ENCODE results near the gene SUMO3. TPM values are rescaled to one million over a fixed set of nuclear protein-coding genes. Genes with fewer than 3 reads are reported as not detected.

The SUMO3 gene
- total RNA-seq, 1 experiment from 2014 or later = 82.9 TPM

DNA sequence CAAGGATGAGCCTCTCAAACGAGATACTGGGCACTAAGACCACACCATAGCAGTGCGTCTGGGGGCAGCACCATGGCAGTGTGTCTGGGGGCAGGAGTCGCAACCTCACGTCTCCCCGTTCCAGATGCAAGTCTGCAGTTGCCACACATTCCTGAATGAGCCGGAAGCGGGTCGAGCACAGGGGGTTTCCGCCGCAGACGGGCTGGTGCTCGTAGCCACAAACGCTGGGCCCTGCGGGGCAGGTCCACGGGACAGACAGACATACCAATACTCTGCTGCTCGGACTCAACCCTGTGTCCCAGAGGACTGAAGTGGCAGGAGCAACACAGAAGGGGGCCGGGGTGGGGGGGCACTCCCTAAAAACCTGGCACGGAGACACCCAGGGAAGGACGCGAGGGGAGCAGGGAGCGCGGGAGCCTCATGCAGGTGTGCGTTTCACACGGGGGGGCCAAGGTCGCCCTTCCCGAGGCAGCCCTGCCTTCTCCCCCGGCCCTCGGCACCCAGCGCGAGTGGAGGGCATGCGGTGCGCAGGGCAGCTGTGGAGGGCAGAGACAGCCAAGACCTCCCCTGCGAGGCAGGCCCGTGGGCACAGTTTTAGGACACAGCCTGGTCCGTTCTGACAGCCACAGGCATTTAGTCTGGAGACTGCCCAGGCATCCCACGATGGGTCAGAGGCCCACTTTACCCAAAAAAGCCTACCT, 31.1 kb upstream of the SUMO3 start:
- H3K36me3 Mint-ChIP-seq (ENCODE audit: insufficient read depth in 1 of 3, low read depth in 3 of 3) = peaks cover 19 to 49% (median 40%) of the 10 kb centered on the region in 3 experiments; a peak in 6 of 7 replicates
- Histone ChIP-seq H3K79me1 (ENCODE audit: insufficient read depth, low read depth, low read length, poor library complexity, severe bottlenecking) (no peaks in the 10 kb centered on the region), H4K91ac (ENCODE audit: insufficient read length, low read depth, low read length) (no peak overlapping the region), H3K79me2 (ENCODE audit: insufficient read depth, low read length) (no peaks in the 10 kb centered on the region), H3T11ph (ENCODE audit: low read length) (no peak overlapping the region), H2BK20ac (ENCODE audit: low read depth, low read length, poor library complexity, severe bottlenecking) (no peak overlapping the region), H3K4me1 (ENCODE audit: insufficient read depth, low read length) (0 out of 2 replicates have a peak, but pooled peaks cover 2% of the 10 kb centered on the region), H3K18ac (ENCODE audit: insufficient read length, low read depth, low read length) (no peak overlapping the region), H4K5ac (ENCODE audit: insufficient read length, low read depth, low read length) (no peak overlapping the region), H3K23me2 (ENCODE audit: insufficient read length, low read depth, low read length, poor library complexity, severe bottlenecking) (no peaks in the 10 kb centered on the region), H3K56ac (ENCODE audit: insufficient read length, low read depth, low read length) (no peak overlapping the region), H3K14ac (ENCODE audit: insufficient read depth, low read length) (no peak overlapping the region), H3K27me3 (ENCODE audit: insufficient read depth, low read length) (no peaks in the 10 kb centered on the region), H4K20me1 (ENCODE audit: control insufficient read depth, insufficient read depth, insufficient read length) (no peaks in the 10 kb centered on the region), H3K4ac (ENCODE audit: low read depth, low read length) (no peak overlapping the region), H4K8ac (replicated peaks; ENCODE audit: insufficient read length, low read depth, low read length) (no peak overlapping the region), H3K9me3 (ENCODE audit: control insufficient read depth, low read depth, low read length) (no peaks in the 10 kb centered on the region), H3K9ac (ENCODE audit: extremely low read depth, insufficient read length, low read length) (no peak overlapping the region), H2AK5ac (ENCODE audit: insufficient read length, low read length) (no peak overlapping the region), H2BK120ac (ENCODE audit: low read depth, low read length, poor library complexity, severe bottlenecking) (no peak overlapping the region), H2BK15ac (ENCODE audit: low read depth, low read length) (no peak overlapping the region), H3K4me2 (ENCODE audit: insufficient read depth, insufficient read length, low read length) (no peak overlapping the region), H2BK5ac (ENCODE audit: insufficient read length, low read length) (no peak overlapping the region), H3K27ac (ENCODE audit: insufficient read length, low read depth, low read length) (no peak overlapping the region), H2BK12ac (ENCODE audit: insufficient read length, low read depth, low read length) (no peak overlapping the region), H2AFZ (ENCODE audit: low read length) (no peak overlapping the region), H3K23ac (ENCODE audit: insufficient read length, low read depth, low read length) (no peak overlapping the region)
- no peaks in the 10 kb centered on the region for H3K9me3 Mint-ChIP-seq
- TF ChIP-seq, protein P1, sequence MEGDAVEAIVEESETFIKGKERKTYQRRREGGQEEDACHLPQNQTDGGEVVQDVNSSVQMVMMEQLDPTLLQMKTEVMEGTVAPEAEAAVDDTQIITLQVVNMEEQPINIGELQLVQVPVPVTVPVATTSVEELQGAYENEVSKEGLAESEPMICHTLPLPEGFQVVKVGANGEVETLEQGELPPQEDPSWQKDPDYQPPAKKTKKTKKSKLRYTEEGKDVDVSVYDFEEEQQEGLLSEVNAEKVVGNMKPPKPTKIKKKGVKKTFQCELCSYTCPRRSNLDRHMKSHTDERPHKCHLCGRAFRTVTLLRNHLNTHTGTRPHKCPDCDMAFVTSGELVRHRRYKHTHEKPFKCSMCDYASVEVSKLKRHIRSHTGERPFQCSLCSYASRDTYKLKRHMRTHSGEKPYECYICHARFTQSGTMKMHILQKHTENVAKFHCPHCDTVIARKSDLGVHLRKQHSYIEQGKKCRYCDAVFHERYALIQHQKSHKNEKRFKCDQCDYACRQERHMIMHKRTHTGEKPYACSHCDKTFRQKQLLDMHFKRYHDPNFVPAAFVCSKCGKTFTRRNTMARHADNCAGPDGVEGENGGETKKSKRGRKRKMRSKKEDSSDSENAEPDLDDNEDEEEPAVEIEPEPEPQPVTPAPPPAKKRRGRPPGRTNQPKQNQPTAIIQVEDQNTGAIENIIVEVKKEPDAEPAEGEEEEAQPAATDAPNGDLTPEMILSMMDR (conservative IDR thresholded peaks at IDR 0.05) = no peak
- DNase-seq = no peak
- peak overlapping the region in 1 of 3 experiments; percentile 48; a peak in 2 of 7 replicates for H3K27ac Mint-ChIP-seq
- peaks cover 13 to 18% of the 10 kb centered on the region in 2 experiments for H3K4me1 Mint-ChIP-seq
- no CpG with 5 or more reads among the region's 36 CpGs for whole genome bisulfite sequencing (ENCODE audit: extremely low coverage, insufficient read length, low lambda C conversion rate)
- no peak overlapping the region for H3K4me3 Mint-ChIP-seq
- H3K27me3 Mint-ChIP-seq (ENCODE audit: low read depth) = no peaks in the 10 kb centered on the region
